Left ventricle myocardium inferior (tissue), 1 donor: ENCODE results near the gene BCAM. TPM values are rescaled to one million over a fixed set of nuclear protein-coding genes. Genes with fewer than 3 reads are reported as not detected.
"Not testable (repeated sequence)": the region's sequence is repeated elsewhere in the genome, so short reads cannot be mapped to it uniquely, and the experiment has no call there.

ENCODE experiments used
- DNase-seq: peaks from one replicate; pipeline ENCODE4 v3.0.0-alpha.2; 2020
- H3K27ac ChIP-seq: fragments of 200-600 bp; replicated peaks from 2 replicates; pipeline ENCODE4 v1.8.0; 2021
- H3K27me3 ChIP-seq: fragments of 200-600 bp; 2 replicates; pipeline ENCODE4 v1.8.0; 2021; ENCODE audit warnings: low read depth
- H3K36me3 ChIP-seq: fragments of 200-600 bp; 2 replicates; pipeline ENCODE4 v1.8.0; 2021
- H3K4me1 ChIP-seq: fragments of 200-600 bp; 2 replicates; pipeline ENCODE4 v1.8.0; 2021
- H3K4me3 ChIP-seq: fragments of 200-600 bp; 2 replicates; pipeline ENCODE4 v1.8.0; 2021; ENCODE audit warnings: mild to moderate bottlenecking, moderate library complexity
- H3K9me3 ChIP-seq: fragments of 200-600 bp; replicated peaks from 2 replicates; pipeline ENCODE4 v1.8.0; 2021
- intact Hi-C: fragments of 100-400 bp; cut with micrococcal nuclease; formaldehyde crosslinking; loops from one replicate; pipeline ENCODE4 v1.11.0; 2022
- total RNA-seq: library from RNA; stranded (reverse); fragmentation: NEBNext Ultra II Directional; extraction: Animal tissue kit (Norgen Biotek cat#: 25700); gene quantifications from one replicate; pipeline ENCODE4 v1.2.1, GENCODE V29; 2021
- TF ChIP-seq, protein P1 (sequence below): fragments of 200-600 bp; IDR thresholded peaks from 2 replicates; pipeline ENCODE4 v1.8.0; 2021; ENCODE audit warnings: antibody characterized with exemption, mild to moderate bottlenecking, borderline replicate concordance
- donor health status: DM: no; HTN: yes; CAD: no; lungs with severe emphysema.

The BCAM gene
- total RNA-seq, 1 donor from 2014 or later: 91.9 TPM

DNA sequence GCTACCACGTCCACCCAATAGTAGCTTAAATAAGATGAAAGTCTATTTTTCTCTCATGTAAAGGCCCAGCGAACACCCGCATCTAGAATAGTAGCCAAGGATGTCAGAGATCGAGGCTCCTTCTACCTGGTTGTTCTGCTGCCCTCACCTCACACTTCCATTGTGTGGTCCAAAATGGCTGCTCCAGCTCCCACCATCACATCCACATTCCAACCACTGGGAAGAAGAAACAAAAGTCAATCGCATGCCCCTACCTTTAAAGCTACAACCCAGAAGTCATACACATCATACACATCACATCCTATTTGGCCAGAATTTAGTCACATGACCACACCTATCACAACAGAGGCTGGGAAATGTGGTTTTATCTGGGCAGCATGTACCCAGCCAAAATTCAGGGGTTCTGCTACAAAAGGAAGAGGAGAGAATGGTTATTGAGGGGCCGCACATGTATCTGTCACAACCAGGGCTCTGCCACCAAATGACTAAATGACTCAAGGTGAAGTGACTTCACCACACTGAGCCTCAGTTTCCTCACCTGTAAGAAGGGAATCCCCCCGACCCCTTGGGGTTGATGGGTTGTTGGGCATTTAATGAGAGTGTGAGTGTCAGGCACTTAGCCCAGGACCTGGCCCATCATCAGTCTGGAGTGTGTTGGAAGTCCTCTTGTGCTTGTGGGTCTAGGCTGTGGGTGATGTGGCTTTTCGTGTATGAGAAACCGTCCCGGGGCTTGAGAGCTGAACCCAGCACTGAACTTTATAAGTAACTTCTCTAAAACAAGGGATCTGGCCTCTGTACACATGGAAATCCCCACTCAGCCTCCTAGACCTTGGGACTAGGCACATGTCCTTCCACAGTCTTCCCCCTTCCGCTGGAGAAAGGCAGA, 41.4 kb upstream of the BCAM start:
- Histone ChIP-seq H3K36me3 (no peaks in the 10 kb centered on the region), H3K27ac (no peak overlapping the region), H3K4me3 (no peak overlapping the region), H3K27me3 (peaks cover 3% of the 10 kb centered on the region), H3K4me1 (no peaks in the 10 kb centered on the region), H3K9me3 (peaks cover 6% of the 10 kb centered on the region)
- no peak for DNase-seq
- intact Hi-C loops: no loop called here
- TF ChIP-seq, protein P1, sequence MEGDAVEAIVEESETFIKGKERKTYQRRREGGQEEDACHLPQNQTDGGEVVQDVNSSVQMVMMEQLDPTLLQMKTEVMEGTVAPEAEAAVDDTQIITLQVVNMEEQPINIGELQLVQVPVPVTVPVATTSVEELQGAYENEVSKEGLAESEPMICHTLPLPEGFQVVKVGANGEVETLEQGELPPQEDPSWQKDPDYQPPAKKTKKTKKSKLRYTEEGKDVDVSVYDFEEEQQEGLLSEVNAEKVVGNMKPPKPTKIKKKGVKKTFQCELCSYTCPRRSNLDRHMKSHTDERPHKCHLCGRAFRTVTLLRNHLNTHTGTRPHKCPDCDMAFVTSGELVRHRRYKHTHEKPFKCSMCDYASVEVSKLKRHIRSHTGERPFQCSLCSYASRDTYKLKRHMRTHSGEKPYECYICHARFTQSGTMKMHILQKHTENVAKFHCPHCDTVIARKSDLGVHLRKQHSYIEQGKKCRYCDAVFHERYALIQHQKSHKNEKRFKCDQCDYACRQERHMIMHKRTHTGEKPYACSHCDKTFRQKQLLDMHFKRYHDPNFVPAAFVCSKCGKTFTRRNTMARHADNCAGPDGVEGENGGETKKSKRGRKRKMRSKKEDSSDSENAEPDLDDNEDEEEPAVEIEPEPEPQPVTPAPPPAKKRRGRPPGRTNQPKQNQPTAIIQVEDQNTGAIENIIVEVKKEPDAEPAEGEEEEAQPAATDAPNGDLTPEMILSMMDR: no peak

DNA sequence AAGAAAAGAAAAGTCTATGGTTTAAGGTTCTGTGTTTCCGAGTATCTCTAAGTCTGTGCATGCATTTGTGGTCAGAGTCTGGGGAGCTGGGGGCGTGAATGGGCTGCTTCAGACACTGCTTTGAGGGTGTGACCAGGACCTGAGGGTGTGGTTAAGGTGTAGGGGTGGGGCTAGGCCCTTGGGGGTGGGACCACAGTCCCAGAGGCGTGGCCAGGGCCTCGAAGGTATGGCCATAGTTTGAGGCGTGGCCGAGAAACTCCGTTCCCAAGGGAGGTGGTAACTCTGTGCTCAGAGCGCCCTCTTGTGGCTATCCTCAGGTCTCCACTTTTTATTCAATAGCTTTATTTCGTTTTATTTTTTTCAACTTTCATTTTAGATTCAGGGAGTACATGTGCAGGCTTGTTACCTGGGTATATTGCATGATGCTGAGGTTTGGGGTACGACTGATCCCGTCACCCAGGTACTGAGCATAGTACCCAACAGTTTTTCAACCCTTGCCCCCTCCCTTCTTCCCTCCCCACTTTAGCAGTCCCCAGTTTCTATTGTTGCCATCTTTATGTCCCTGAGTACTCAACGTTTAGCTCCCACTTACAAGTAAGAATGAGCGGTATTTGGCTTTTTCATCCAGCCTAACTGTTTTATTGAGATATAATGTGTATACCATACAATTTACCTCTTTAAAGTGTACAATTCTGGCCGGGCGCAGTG, 38.2 kb upstream of the BCAM start:
- intact Hi-C loops: loop anchor here (5.0 kb wide), 1 partner anchor 48 kb away; no protein-coding TSS in a partner anchor
- no peak overlapping the region for H3K4me3 ChIP-seq

DNA sequence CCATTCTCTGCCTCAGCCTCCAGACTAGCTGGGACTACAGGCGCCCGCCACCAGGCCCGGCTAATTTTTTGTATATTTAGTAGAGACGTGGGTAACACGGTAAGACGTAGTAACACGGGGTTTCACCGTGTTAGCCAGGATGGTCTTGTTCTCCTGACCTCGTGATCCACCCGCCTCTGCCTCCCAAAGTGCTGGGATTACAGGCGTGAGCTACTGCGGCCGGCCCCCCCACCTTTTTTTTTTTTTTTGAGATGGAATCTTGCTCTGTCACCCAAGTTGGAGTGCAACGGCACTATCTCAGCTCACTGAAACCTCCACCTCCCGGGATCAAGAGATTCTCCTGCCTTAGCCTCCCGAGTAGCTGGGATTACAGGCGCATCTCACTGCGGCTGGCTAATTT, 36.8 kb upstream of the BCAM start:
- H3K4me1 ChIP-seq, H3K27ac ChIP-seq, DNase-seq, H3K9me3 ChIP-seq, H3K36me3 ChIP-seq, H3K4me3 ChIP-seq: not testable (repeated sequence)
- peaks cover 11% of the 10 kb centered on the region for H3K27me3 ChIP-seq
- intact Hi-C loops: loop anchor here (5.0 kb wide), 1 partner anchor 50 kb away; no protein-coding TSS in a partner anchor

More for the DNA sequence above, 38.2 kb upstream of the BCAM start:
- Histone ChIP-seq H3K4me1 (no peaks in the 10 kb centered on the region), H3K27me3 (peaks cover 4% of the 10 kb centered on the region), H3K9me3 (peaks cover 6% of the 10 kb centered on the region), H3K36me3 (no peaks in the 10 kb centered on the region), H3K27ac (no peak overlapping the region)
- TF ChIP-seq, protein P1: peak; percentile 88
- peak; percentile 86 for DNase-seq

DNA sequence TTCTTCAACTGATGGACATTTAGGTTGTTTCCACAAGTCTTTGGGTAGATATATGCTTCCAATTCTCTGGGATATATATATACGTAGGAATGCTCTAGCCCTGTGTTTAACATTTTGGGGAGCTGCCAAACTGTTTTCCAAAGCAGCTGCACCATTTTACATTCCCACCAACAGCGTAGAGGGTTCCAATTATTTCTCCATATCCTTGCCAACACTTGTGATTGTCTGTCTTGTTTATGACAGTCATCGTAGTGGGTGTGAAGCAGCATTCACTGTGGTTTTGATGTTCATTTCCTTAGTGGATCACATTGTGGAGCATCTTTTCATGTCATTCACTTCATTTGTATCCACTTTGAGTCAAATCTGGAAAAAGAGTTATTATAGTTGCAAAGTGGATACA, 35.9 kb upstream of the BCAM start:
- H3K27ac ChIP-seq: no peak overlapping the region
- peaks cover 19% of the 10 kb centered on the region for H3K27me3 ChIP-seq
- H3K4me1 ChIP-seq: no peaks in the 10 kb centered on the region
- intact Hi-C loops: loop anchor here (5.0 kb wide), 1 partner anchor 51 kb away; no protein-coding TSS in a partner anchor
- no peak overlapping the region for H3K4me3 ChIP-seq
- no peaks in the 10 kb centered on the region for H3K36me3 ChIP-seq
- H3K9me3 ChIP-seq: peaks cover 6% of the 10 kb centered on the region
- TF ChIP-seq, protein P1: no peak
- no peak for DNase-seq

DNA sequence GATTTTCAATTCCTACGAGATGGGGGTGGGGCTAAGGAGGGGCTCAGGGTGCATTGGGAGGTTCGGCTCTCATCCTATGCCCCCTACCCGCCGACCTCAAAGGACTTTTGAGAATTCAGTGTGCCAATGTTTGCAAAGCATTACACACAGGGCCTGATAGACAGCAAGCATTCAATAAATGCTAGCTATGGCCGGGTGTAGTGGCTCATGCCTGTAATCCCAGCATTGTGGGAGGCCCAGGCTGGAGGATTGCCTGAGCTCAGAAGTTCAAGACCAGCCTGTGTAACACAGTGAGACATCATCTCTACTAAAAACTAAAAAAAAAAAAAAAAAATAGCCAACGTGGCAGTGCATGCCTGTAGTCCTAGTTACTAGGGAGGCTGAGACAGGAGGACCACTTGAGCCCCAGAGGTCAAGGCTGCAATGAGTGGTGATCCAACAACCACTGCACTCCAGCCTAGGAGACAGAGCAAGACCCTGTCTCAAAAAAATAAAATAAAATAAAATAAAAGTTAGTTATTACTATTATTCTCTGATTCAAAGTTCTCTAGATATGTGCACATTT, 33.1 kb upstream of the BCAM start:
- TF ChIP-seq, protein P1: no peak
- Histone ChIP-seq H3K9me3 (no peaks in the 10 kb centered on the region), H3K27me3 (peaks cover 22% of the 10 kb centered on the region), H3K4me1 (no peaks in the 10 kb centered on the region), H3K4me3 (no peak overlapping the region), H3K27ac (no peak overlapping the region), H3K36me3 (no peaks in the 10 kb centered on the region)
- intact Hi-C loops: no loop called here
- DNase-seq: no peak
